A172 (cell line): ENCODE results near the gene NR4A2. TPM values are rescaled to one million over a fixed set of nuclear protein-coding genes. Genes with fewer than 3 reads are reported as not detected.
"Not testable (repeated sequence)": the region's sequence is repeated elsewhere in the genome, so short reads cannot be mapped to it uniquely, and the experiment has no call there.

Experiments
- DNase-seq: peaks from one replicate; pipeline ENCODE4 v3.0.0-alpha.2; 2015; ENCODE audit warnings: low spot score
- total RNA-seq: library from RNA; depleted of rRNA; stranded (reverse); fragments of >200 nt; shearing (Covaris generic); gene quantifications from 2 replicates; pipeline ENCODE4 v1.2.3, GENCODE V29; 2014; rRNA removed

The NR4A2 gene
- total RNA-seq, 1 experiment from 2014 or later, result 0.10 TPM

GRCh38 chr2:156321243-156321904, 11.1 kb downstream of the NR4A2 start:
- no peak for DNase-seq

- DNase-seq, result no peak
Observed at GRCh38 chr2:156320486-156321098, 11.9 kb downstream of the NR4A2 start.

- DNase-seq, result no peak
Observed at GRCh38 chr2:156319811-156320485, 12.6 kb downstream of the NR4A2 start.

GRCh38 chr2:156317631-156318030, 14.9 kb downstream of the NR4A2 start:
- no peak for DNase-seq

GRCh38 chr2:156311976-156312375, 20.5 kb downstream of the NR4A2 start:
- no peak for DNase-seq

- no peak for DNase-seq
Observed at GRCh38 chr2:156310773-156311172, 21.7 kb downstream of the NR4A2 start.

GRCh38 chr2:156309917-156310316, 22.6 kb downstream of the NR4A2 start:
- no peak for DNase-seq

GRCh38 chr2:156309167-156309566, 23.4 kb downstream of the NR4A2 start:
- DNase-seq, result peak; percentile 6

- DNase-seq, result no peak
Observed at GRCh38 chr2:156306821-156307220, 25.7 kb downstream of the NR4A2 start.

GRCh38 chr2:156305121-156305520, 27.4 kb downstream of the NR4A2 start:
- no peak for DNase-seq

- DNase-seq, result no peak
Observed at GRCh38 chr2:156300337-156300736, 32.2 kb downstream of the NR4A2 start.

GRCh38 chr2:156294945-156295580, 37.5 kb downstream of the NR4A2 start:
- peak; percentile 1 for DNase-seq

- DNase-seq, result not testable (repeated sequence)
Observed at GRCh38 chr2:156293382-156293781, 39.1 kb downstream of the NR4A2 start.

GRCh38 chr2:156279446-156280150, 52.9 kb downstream of the NR4A2 start:
- DNase-seq, result no peak

Other genes with a start within 250 kb of the NR4A2 start
- gene GPD2, start 103.7 kb upstream of the NR4A2 start, total RNA-seq, result 93.5 and 114 TPM in 2 replicates